Kidney (tissue), 14 donors: ENCODE data around the gene TMED9. TPM values are rescaled to one million over a fixed set of nuclear protein-coding genes. Genes with fewer than 3 reads are reported as not detected.

ENCODE experiments used
- DNase-seq, 5 donors: peaks; one replicate each; pipeline ENCODE4 v3.0.0-alpha.2; 2013 to 2020
- FAIRE-seq: peaks from 2 replicates; lab custom pipeline; 2012; peaks lifted over from hg19 to GRCh38; lab: Jason Lieb, UNC
- H3K27ac ChIP-seq, 2 donors: one replicate each; pipeline ENCODE4 v1.7.0; 2013; ENCODE audit warnings: low read depth in 2 of 2, low read length in 2 of 2, inconsistent platforms in 1 of 2
- H3K27me3 ChIP-seq: one replicate; pipeline ENCODE4 v1.7.1; 2013; ENCODE audit warnings: low read length, inconsistent platforms; ENCODE audit not compliant: control insufficient read depth, insufficient read depth
- H3K36me3 ChIP-seq, 3 donors: one replicate each; pipeline versions ENCODE4 v1.7.0 to v1.7.1; 2013; ENCODE audit warnings: low read length in 3 of 3, control low read depth in 1 of 3, inconsistent platforms in 1 of 3; ENCODE audit not compliant: insufficient read depth in 3 of 3, control insufficient read depth in 2 of 3
- H3K4me1 ChIP-seq, 3 donors: one replicate each; pipeline versions ENCODE4 v1.7.0 to v1.7.1; 2013; ENCODE audit warnings: low read length in 3 of 3, inconsistent platforms in 1 of 3, low read depth in 1 of 3; ENCODE audit not compliant: control insufficient read depth in 2 of 3, insufficient read depth in 2 of 3
- H3K4me3 ChIP-seq, 3 donors: one replicate each; pipeline versions ENCODE4 v1.7.0 to v1.8.1; 2013; ENCODE audit warnings: low read length in 3 of 3, control low read depth in 1 of 3, inconsistent platforms in 1 of 3
- H3K9ac ChIP-seq, 3 donors: one replicate each; pipeline versions ENCODE4 v1.7.0 to v1.7.1; 2013; ENCODE audit warnings: low read length in 3 of 3, control low read depth in 1 of 3, inconsistent platforms in 1 of 3
- H3K9me3 ChIP-seq, 3 donors: one replicate each; pipeline versions ENCODE4 v1.7.0 to v1.7.1; 2013; ENCODE audit warnings: low read length in 3 of 3, control low read depth in 1 of 3, inconsistent platforms in 1 of 3; ENCODE audit not compliant: control insufficient read depth in 2 of 3, insufficient read depth in 1 of 3
- intact Hi-C: fragments of 100-400 bp; cut with DNase I; formaldehyde crosslinking; loops from one replicate; pipeline ENCODE4 v1.11.1; 2022
- polyA plus RNA-seq: library from polyadenylated mRNA; stranded (reverse); fragments of 350-450 nt; fragmentation: Illumina TruSeq; extraction: RNeasy Lipid Tissue Mini Kit (QIAGEN cat#74804); gene quantifications from one replicate; pipeline ENCODE4 v1.2.3, GENCODE V29; 2014; ENCODE audit warnings: low read depth, low replicate concordance; ENCODE audit not compliant: insufficient read depth
- total RNA-seq: library from RNA; stranded (reverse); fragmentation: NEBNext Ultra II Directional; extraction: Animal tissue kit (Norgen Biotek cat#: 25700); gene quantifications from one replicate; pipeline ENCODE4 v1.2.1, GENCODE V29; 2021
- TF ChIP-seq, protein P1 (sequence below): IDR thresholded peaks from 3 replicates; pipeline ENCODE4 v1.5.1; 2012; ENCODE audit warnings: mild to moderate bottlenecking, moderate library complexity, borderline replicate concordance; ENCODE audit not compliant: insufficient read depth; ENCODE audit errors: extremely low read depth
- donor health status: control.
- donor health status: control.
- donor health status: control.
- donor health status: control.
- donor health status: control.
- donor health status: DM: yes; HTN: yes; CAD: no.
- donor health status: Normal renal cell carcinoma (clear cell type).

Gene TMED9
- total and polyA plus RNA-seq, 2 donors from 2014 or later = 168 to 214 TPM

DNA sequence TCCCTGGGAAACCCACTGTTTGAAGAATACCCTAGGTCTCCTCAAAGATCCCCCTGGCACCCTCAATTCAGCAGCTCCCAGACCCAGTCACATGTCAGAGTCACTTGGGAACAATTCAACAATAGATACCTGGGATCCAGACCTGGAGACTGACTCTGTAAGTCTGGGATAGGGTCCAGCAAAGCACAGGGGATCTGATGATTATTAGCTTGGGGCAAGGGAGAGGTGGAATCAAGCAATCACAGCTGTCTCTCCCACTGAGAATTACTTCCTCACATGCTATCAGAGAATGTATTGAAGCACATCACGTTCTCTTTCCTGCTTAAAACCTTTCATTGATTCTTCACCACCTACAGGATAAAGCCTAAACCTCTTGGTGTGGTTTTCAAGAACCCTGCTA, 43.5 kb upstream of the TMED9 start:
- peaks cover 0 to 16% (median 7%) of the 10 kb centered on the region in 3 donors for H3K4me1 ChIP-seq
- no peak overlapping the region for H3K27ac ChIP-seq
- H3K9me3 ChIP-seq = no peaks in the 10 kb centered on the region
- no peak overlapping the region for H3K9ac ChIP-seq
- H3K27me3 ChIP-seq = no peaks in the 10 kb centered on the region
- DNase-seq (no peak), FAIRE-seq (no peak)
- TF ChIP-seq, protein P1, sequence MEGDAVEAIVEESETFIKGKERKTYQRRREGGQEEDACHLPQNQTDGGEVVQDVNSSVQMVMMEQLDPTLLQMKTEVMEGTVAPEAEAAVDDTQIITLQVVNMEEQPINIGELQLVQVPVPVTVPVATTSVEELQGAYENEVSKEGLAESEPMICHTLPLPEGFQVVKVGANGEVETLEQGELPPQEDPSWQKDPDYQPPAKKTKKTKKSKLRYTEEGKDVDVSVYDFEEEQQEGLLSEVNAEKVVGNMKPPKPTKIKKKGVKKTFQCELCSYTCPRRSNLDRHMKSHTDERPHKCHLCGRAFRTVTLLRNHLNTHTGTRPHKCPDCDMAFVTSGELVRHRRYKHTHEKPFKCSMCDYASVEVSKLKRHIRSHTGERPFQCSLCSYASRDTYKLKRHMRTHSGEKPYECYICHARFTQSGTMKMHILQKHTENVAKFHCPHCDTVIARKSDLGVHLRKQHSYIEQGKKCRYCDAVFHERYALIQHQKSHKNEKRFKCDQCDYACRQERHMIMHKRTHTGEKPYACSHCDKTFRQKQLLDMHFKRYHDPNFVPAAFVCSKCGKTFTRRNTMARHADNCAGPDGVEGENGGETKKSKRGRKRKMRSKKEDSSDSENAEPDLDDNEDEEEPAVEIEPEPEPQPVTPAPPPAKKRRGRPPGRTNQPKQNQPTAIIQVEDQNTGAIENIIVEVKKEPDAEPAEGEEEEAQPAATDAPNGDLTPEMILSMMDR = no peak
- H3K4me3 ChIP-seq = no peak overlapping the region
- H3K36me3 ChIP-seq = peaks cover 2 to 8% (median 2%) of the 10 kb centered on the region in 3 donors
- intact Hi-C loops = no loop called here

DNA sequence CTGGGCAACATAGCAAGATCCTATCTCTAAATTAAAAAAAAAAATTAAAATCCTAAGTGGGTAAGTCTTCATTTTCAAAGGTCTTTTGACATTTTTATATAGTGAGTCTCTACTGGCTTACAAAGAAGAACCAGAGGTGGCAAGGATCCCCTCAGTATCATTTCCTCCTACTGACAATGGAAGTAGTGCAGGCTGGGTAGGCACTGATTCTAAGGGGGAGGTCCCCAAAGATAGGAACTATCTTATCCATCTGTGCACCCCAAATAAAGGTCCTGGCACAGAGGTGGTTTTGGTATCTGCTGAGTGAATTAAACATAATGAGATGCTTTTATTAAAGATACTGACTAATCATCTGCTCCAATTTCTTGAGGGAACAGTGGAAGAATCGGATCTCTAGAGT, 41.9 kb upstream of the TMED9 start:
- TF ChIP-seq, protein P1 = no peak
- H3K27ac ChIP-seq = no peak overlapping the region
- H3K4me3 ChIP-seq = no peak overlapping the region
- H3K36me3 ChIP-seq = peaks cover 2 to 8% (median 2%) of the 10 kb centered on the region in 3 donors
- no peaks in the 10 kb centered on the region for H3K27me3 ChIP-seq
- H3K9ac ChIP-seq = no peak overlapping the region
- FAIRE-seq (no peak), DNase-seq (no peak)
- H3K4me1 ChIP-seq = peaks cover 0 to 19% (median 11%) of the 10 kb centered on the region in 3 donors
- no peaks in the 10 kb centered on the region for H3K9me3 ChIP-seq
- intact Hi-C loops = no loop called here

DNA sequence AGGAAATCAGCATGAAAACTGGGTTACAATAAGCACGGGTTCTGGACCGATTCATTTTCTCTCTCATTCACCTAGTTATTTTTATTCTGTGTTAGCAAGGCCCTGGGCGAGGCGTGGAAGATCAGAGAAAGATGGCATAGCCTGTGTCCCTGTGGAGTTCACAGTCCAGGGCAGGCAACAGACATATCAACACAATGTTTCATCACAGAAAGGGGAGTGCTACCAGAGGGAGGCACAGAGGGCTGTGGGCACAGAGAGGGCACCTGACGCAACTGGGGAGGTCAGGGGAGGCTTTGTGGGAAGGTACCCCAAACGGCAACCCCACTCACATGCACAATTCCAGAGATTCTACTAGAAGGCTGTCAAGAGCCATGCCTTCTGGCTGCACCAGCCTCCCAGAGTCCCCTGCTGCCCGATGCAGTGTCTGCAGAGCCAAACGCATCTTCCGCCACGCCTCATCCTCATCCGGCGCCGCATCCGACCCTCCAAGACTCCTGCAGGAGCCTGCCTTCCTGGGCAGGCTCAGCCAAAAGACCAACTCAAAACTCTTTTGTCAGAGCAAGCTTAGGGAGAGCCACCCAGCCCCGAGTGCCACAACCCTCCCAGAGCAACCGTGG, 39.1 kb upstream of the TMED9 start:
- Histone ChIP-seq H3K27me3 (no peaks in the 10 kb centered on the region), H3K9ac (peak overlapping the region in 1 of 3 donors; percentile 61), H3K36me3 (peaks cover 0 to 8% (median 2%) of the 10 kb centered on the region in 3 donors), H3K4me1 (peaks cover 3 to 16% (median 15%) of the 10 kb centered on the region in 3 donors), H3K27ac (no peak overlapping the region), H3K4me3 (peak overlapping the region; percentile 3 to 73 (median 70)), H3K9me3 (no peaks in the 10 kb centered on the region)
- DNase-seq = peak in 3 of 5 donors; percentile 15 to 47 (median 16)
- intact Hi-C loops = no loop called here
- FAIRE-seq = no peak
- TF ChIP-seq, protein P1 = no peak
